DND-41 (cell line): ENCODE results near the gene COG8.

Source experiments
- ATAC-seq: fragments of 200-7000 bp; cut with Tn5 transposase; 3 replicates; pipeline ENCODE4 v1.9.1; 2021; ENCODE audit warnings: low read depth; ENCODE audit not compliant: insufficient read depth
- DNase-seq: peaks from one replicate; pipeline ENCODE4 v3.0.0-alpha.2; 2020
- H2AFZ ChIP-seq: 2 replicates; pipeline ENCODE4 v1.6.0; 2012; ENCODE audit warnings: low read depth, low read length
- H3K27ac ChIP-seq: 2 replicates; pipeline ENCODE4 v1.5.1; 2012; ENCODE audit warnings: low read length, inconsistent platforms
- H3K27me3 ChIP-seq: fragments of 200-600 bp; sonication (generic); 2 replicates; pipeline ENCODE4 v1.6.0; 2012; ENCODE audit warnings: low read length, mild to moderate bottlenecking, inconsistent platforms; ENCODE audit not compliant: insufficient read depth, poor library complexity
- H3K36me3 ChIP-seq: 2 replicates; pipeline ENCODE4 v1.5.1; 2012; ENCODE audit warnings: low read length, inconsistent platforms; ENCODE audit not compliant: insufficient read depth
- H3K4me1 ChIP-seq: 2 replicates; pipeline ENCODE4 v1.5.1; 2012; ENCODE audit warnings: mild to moderate bottlenecking, low read length; ENCODE audit not compliant: insufficient read depth
- H3K4me2 ChIP-seq: 2 replicates; pipeline ENCODE4 v1.6.0; 2012; ENCODE audit warnings: mild to moderate bottlenecking, moderate library complexity, low read length, inconsistent platforms; ENCODE audit not compliant: insufficient read depth
- H3K4me3 ChIP-seq, 2 experiments: fragments of 200-600 bp in 1 of 2; shearing (Covaris generic) in 1 of 2; 2 replicates each; pipeline ENCODE4 v1.5.1; 2012 to 2016; ENCODE audit warnings: inconsistent platforms in 2 of 2, low read length in 2 of 2, mild to moderate bottlenecking in 2 of 2, low read depth in 1 of 2, moderate library complexity in 1 of 2
- H3K79me2 ChIP-seq: 2 replicates; pipeline ENCODE4 v1.6.0; 2012; ENCODE audit warnings: low read length, inconsistent platforms; ENCODE audit not compliant: insufficient read depth
- H3K9ac ChIP-seq: 2 replicates; pipeline ENCODE4 v1.6.0; 2012; ENCODE audit warnings: low read depth, mild to moderate bottlenecking, inconsistent platforms, low read length, moderate library complexity
- H3K9me3 ChIP-seq: 2 replicates; pipeline ENCODE4 v1.5.1; 2012; ENCODE audit warnings: low read length, moderate library complexity, mild to moderate bottlenecking, inconsistent platforms; ENCODE audit not compliant: insufficient read depth, severe bottlenecking
- H4K20me1 ChIP-seq: 2 replicates; pipeline ENCODE4 v1.6.0; 2012; ENCODE audit warnings: low read length; ENCODE audit not compliant: insufficient read depth
- CTCF ChIP-seq: IDR thresholded peaks from 2 replicates; pipeline ENCODE4 v1.5.1; 2012; ENCODE audit warnings: borderline replicate concordance, low read length, moderate library complexity, mild to moderate bottlenecking; ENCODE audit not compliant: poor library complexity, severe bottlenecking; ENCODE audit errors: extremely low read depth
- EZH2 ChIP-seq: IDR thresholded peaks from 3 replicates; pipeline ENCODE4 v1.6.1; 2012; ENCODE audit warnings: borderline replicate concordance, low read depth, mild to moderate bottlenecking, moderate library complexity, low read length, inconsistent platforms; ENCODE audit not compliant: severe bottlenecking

The COG8 gene

GRCh38 chr16:69319381-69319780 is 20.0 kb downstream of the COG8 start:
- Histone ChIP-seq H4K20me1 (peaks cover 86% of the 10 kb centered on the region), H3K79me2 (peaks cover 79% of the 10 kb centered on the region), H3K9ac (no peak overlapping the region), H3K4me2 (no peak overlapping the region), H2AFZ (no peak overlapping the region), H3K9me3 (no peaks in the 10 kb centered on the region), H3K4me3 (no peak overlapping the region), H3K27ac (no peak overlapping the region), H3K27me3 (no peaks in the 10 kb centered on the region), H3K4me1 (peaks cover 4% of the 10 kb centered on the region; the same call in 1 of the 2 replicates), H3K36me3 (peaks cover 95% of the 10 kb centered on the region)
- DNase-seq: no peak
- no peak for ATAC-seq
- no peak for TF ChIP-seq CTCF
- no peak for TF ChIP-seq EZH2

GRCh38 chr16:69318911-69319289 is 20.5 kb downstream of the COG8 start:
- no peak for DNase-seq
- Histone ChIP-seq H2AFZ (no peak overlapping the region), H4K20me1 (peaks cover 86% of the 10 kb centered on the region), H3K9ac (no peak overlapping the region), H3K4me3 (no peak overlapping the region), H3K79me2 (peaks cover 79% of the 10 kb centered on the region), H3K4me1 (peaks cover 8% of the 10 kb centered on the region; the same call in 1 of the 2 replicates), H3K9me3 (no peaks in the 10 kb centered on the region), H3K4me2 (no peak overlapping the region), H3K27ac (no peak overlapping the region), H3K36me3 (peaks cover 95% of the 10 kb centered on the region), H3K27me3 (no peaks in the 10 kb centered on the region)
- no peak for ATAC-seq
- TF ChIP-seq EZH2 (no peak), CTCF (no peak)

GRCh38 chr16:69318177-69318910 is 21.0 kb downstream of the COG8 start:
- H3K27me3 ChIP-seq: no peaks in the 10 kb centered on the region
- peaks cover 7% of the 10 kb centered on the region; the same call in 1 of the 2 replicates for H3K4me1 ChIP-seq
- H3K4me3 ChIP-seq: no peak overlapping the region
- ATAC-seq (no peak), DNase-seq (no peak)
- no peaks in the 10 kb centered on the region for H3K9me3 ChIP-seq
- H2AFZ ChIP-seq: no peak overlapping the region
- H4K20me1 ChIP-seq: peaks cover 84% of the 10 kb centered on the region
- H3K79me2 ChIP-seq: peaks cover 80% of the 10 kb centered on the region
- H3K9ac ChIP-seq: no peak overlapping the region
- no peak overlapping the region for H3K27ac ChIP-seq
- H3K4me2 ChIP-seq: no peak overlapping the region
- H3K36me3 ChIP-seq: peaks cover 94% of the 10 kb centered on the region
- TF ChIP-seq CTCF: no peak
- no peak for TF ChIP-seq EZH2
